HK-2 (cell line): ENCODE results near the gene IDH2.
A peak's percentile ranks its signal among the peaks of the same experiment; 100 is the strongest.
"Not testable (repeated sequence)": the region's sequence is repeated elsewhere in the genome, so short reads cannot be mapped to it uniquely, and the experiment has no call there.

Experiments used
- DNase-seq: peaks from one replicate; pipeline ENCODE4 v3.0.0-alpha.2; 2018; ENCODE audit not compliant: unreplicated experiment

IDH2 gene

GRCh38 chr15:90101969-90102890, at the start of gene IDH2:
TSS of gene IDH2 (minus strand) at chr15:90102468. CDS start at chr15:90102390, 78 bp downstream.
- DNase-seq, result peak; percentile 66

- not testable (repeated sequence) for DNase-seq
These were observed 48.3 kb upstream of the IDH2 start for GRCh38 chr15:90150551-90150950.

- DNase-seq, result no peak
These were observed 47.5 kb upstream of the IDH2 start for GRCh38 chr15:90149609-90150340.

- not testable (repeated sequence) for DNase-seq
These were observed 44.0 kb upstream of the IDH2 start for GRCh38 chr15:90146198-90146761.

GRCh38 chr15:90145761-90146160, 43.5 kb upstream of the IDH2 start:
- no peak for DNase-seq

- no peak for DNase-seq
These were observed 43.0 kb upstream of the IDH2 start for GRCh38 chr15:90145259-90145658.

- peak; percentile 52 for DNase-seq
These were observed 40.9 kb upstream of the IDH2 start for GRCh38 chr15:90143166-90143655.

- no peak for DNase-seq
These were observed 40.2 kb upstream of the IDH2 start for GRCh38 chr15:90142216-90143165.

GRCh38 chr15:90141646-90142045, 39.4 kb upstream of the IDH2 start:
- DNase-seq, result peak; percentile 23

- not testable (repeated sequence) for DNase-seq
These were observed 37.3 kb upstream of the IDH2 start for GRCh38 chr15:90139549-90139948.

GRCh38 chr15:90138071-90138833, 36.0 kb upstream of the IDH2 start:
- DNase-seq, result no peak

GRCh38 chr15:90132437-90132836, 30.2 kb upstream of the IDH2 start:
- DNase-seq, result no peak

GRCh38 chr15:90131848-90132247, 29.6 kb upstream of the IDH2 start:
- no peak for DNase-seq

GRCh38 chr15:90130291-90130690, 28.0 kb upstream of the IDH2 start:
- no peak for DNase-seq

GRCh38 chr15:90126596-90127435, 24.5 kb upstream of the IDH2 start:
- DNase-seq, result no peak

GRCh38 chr15:90126022-90126421, 23.8 kb upstream of the IDH2 start:
- DNase-seq, result no peak

GRCh38 chr15:90124507-90124906, 22.2 kb upstream of the IDH2 start:
- no peak for DNase-seq

GRCh38 chr15:90121086-90121485, 18.8 kb upstream of the IDH2 start:
- no peak for DNase-seq

- no peak for DNase-seq
These were observed 17.1 kb upstream of the IDH2 start for GRCh38 chr15:90119367-90119766.
